OCI-LY3 (cell line): ENCODE results near the gene PGGHG.

ENCODE experiments used
- EZH2phosphoT487 ChIP-seq: fragments of 200-600 bp; shearing (Covaris generic); IDR thresholded peaks from 2 replicates; pipeline ENCODE4 v1.6.1; 2018; ENCODE audit warnings: antibody characterized with exemption, mixed run types, low read depth
- TF ChIP-seq, protein P1 (sequence below): fragments of 200-600, 300-600 bp; sonication (generic); IDR thresholded peaks from 2 replicates; pipeline ENCODE4 v1.5.1; 2014; ENCODE audit warnings: antibody characterized with exemption, low read length, low read depth

- no peak for TF ChIP-seq EZH2phosphoT487
- TF ChIP-seq, protein P1, sequence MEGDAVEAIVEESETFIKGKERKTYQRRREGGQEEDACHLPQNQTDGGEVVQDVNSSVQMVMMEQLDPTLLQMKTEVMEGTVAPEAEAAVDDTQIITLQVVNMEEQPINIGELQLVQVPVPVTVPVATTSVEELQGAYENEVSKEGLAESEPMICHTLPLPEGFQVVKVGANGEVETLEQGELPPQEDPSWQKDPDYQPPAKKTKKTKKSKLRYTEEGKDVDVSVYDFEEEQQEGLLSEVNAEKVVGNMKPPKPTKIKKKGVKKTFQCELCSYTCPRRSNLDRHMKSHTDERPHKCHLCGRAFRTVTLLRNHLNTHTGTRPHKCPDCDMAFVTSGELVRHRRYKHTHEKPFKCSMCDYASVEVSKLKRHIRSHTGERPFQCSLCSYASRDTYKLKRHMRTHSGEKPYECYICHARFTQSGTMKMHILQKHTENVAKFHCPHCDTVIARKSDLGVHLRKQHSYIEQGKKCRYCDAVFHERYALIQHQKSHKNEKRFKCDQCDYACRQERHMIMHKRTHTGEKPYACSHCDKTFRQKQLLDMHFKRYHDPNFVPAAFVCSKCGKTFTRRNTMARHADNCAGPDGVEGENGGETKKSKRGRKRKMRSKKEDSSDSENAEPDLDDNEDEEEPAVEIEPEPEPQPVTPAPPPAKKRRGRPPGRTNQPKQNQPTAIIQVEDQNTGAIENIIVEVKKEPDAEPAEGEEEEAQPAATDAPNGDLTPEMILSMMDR, result no peak
Measured at GRCh38 chr11:328012-328411, 39.1 kb downstream of the PGGHG start.
